Smooth muscle cell (in vitro differentiated cells): Measurements from ENCODE around the gene TMEM101. TPM values are rescaled to one million over a fixed set of nuclear protein-coding genes. Genes with fewer than 3 reads are reported as not detected.

Source experiments
- DNase-seq: peaks from one replicate; lab custom pipeline; 2025; ENCODE audit not compliant: unreplicated experiment; lab: John Stamatoyannopoulos, UW
- H2AFZ ChIP-seq: fragments of 200-600 bp; sonication (generic); 2 replicates; pipeline ENCODE4 v1.6.0; 2016; ENCODE audit warnings: antibody characterized with exemption, low read depth, mild to moderate bottlenecking
- H3F3A ChIP-seq: fragments of 200-600 bp; sonication (generic); 2 replicates; pipeline ENCODE4 v1.6.0; 2017; ENCODE audit warnings: antibody characterized with exemption, low read depth
- H3K27ac ChIP-seq: fragments of 200-600 bp; sonication (generic); 2 replicates; pipeline ENCODE4 v1.5.1; 2016; ENCODE audit warnings: low read depth, mild to moderate bottlenecking
- H3K27me3 ChIP-seq: fragments of 200-600 bp; sonication (generic); 2 replicates; pipeline ENCODE4 v1.6.1; 2016; ENCODE audit warnings: low read depth, mild to moderate bottlenecking
- H3K36me3 ChIP-seq: fragments of 200-600 bp; sonication (generic); 2 replicates; pipeline ENCODE4 v1.5.1; 2016; ENCODE audit warnings: low read depth
- H3K4me1 ChIP-seq: fragments of 200-600 bp; sonication (generic); 2 replicates; pipeline ENCODE4 v1.5.1; 2016; ENCODE audit warnings: low read depth
- H3K4me2 ChIP-seq: fragments of 200-600 bp; sonication (generic); 2 replicates; pipeline ENCODE4 v1.6.0; 2016; ENCODE audit warnings: mild to moderate bottlenecking
- H3K4me3 ChIP-seq: fragments of 200-600 bp; sonication (generic); 2 replicates; pipeline ENCODE4 v1.5.1; 2016; ENCODE audit warnings: mild to moderate bottlenecking
- H3K79me2 ChIP-seq: fragments of 200-600 bp; sonication (generic); 2 replicates; pipeline ENCODE4 v1.6.0; 2016; ENCODE audit warnings: low read depth, mild to moderate bottlenecking
- H3K9ac ChIP-seq: fragments of 200-600 bp; sonication (generic); 2 replicates; pipeline ENCODE4 v1.6.0; 2016; ENCODE audit warnings: low read depth
- H3K9me3 ChIP-seq: fragments of 200-600 bp; sonication (generic); replicated peaks from 2 replicates; pipeline ENCODE4 v1.5.1; 2016; ENCODE audit warnings: low read depth
- H4K20me1 ChIP-seq: fragments of 200-600 bp; sonication (generic); 2 replicates; pipeline ENCODE4 v1.6.0; 2016; ENCODE audit warnings: low read depth
- WGBS: methylation state at CpG from one replicate; pipeline ENCODE4 v1.1.7; 2016; ENCODE audit warnings: low lambda C conversion rate; 5-methylcytosine and 5-hydroxymethylcytosine counted together
- polyA plus RNA-seq: library from polyadenylated mRNA; unstranded; fragments of >200 nt; fragmentation: Nextera tagmentation; extraction: Ambion mirVana; gene quantifications from 2 replicates; pipeline ENCODE4 v1.2.1, GENCODE V29; 2016
- total RNA-seq: library from RNA; depleted of rRNA; stranded (reverse); fragments of >200 nt; gene quantifications from 2 replicates; pipeline ENCODE4 v1.2.3, GENCODE V29; 2014
- TF ChIP-seq, protein P1 (sequence below): fragments of 200-600 bp; sonication (generic); IDR thresholded peaks from 2 replicates; pipeline ENCODE4 v1.5.1; 2017; ENCODE audit warnings: borderline replicate concordance, mild to moderate bottlenecking, antibody characterized with exemption; ENCODE audit not compliant: insufficient read depth, poor library complexity, severe bottlenecking

The TMEM101 gene
- total and polyA plus RNA-seq, 2 experiments from 2014 or later = 35.1 to 36.1 TPM

DNA sequence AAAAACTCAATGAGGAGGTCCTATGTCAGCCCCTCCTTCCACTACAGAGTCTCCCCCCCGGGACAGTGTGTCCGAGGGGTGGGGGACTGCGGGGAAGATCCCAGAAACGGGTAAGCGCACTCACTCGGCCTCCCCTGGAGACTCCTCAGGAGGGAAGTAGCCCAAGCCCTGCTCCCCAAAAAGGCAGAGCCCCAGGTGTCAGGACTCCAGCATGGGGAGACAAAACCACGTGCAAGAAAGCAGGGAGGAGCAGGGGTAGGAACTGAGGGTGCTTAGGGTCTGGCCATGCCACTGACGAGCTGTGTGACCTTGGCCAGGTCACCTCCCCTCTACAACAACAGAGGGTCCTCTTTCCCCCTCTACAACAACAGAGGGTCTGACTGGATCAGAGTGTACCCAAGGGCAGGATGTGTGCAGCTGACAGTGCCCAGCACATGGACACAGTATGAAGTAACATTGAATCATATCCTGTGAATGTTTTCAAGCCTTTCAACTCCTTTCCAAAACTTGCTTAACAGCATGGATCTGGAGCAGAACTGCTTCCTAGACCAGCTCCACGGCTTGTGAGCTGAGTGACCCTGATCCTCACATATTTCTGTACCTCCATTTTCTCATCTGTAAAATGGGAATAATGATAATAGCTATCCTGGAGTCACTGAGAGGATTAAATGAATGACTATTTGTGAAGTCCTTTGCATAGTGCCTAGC lies 12.5 kb downstream of the TMEM101 start:
- H3K4me2 ChIP-seq = no peak overlapping the region

DNA sequence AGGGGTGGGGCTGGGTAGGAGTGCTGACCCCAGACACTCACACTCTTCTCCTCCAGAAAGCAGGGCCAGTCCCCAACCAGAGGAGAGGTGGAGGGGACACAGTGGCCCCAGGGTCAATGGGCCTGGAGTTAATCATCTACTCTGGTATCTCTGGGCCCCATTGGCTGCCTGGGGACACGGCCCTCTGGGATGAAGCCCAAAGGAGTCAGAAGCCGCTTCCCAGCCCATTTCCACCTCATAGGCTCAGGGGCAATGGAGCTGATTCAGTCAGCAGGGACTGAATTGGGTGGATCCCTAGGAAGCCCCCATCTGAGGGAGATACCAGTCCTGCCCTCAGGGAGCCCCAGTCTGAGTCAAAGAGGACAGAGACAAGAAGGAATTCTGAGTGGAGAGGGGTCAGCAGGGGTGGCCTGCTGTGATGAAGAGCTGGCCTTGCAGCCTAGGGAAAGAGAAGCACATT lies 13.3 kb downstream of the TMEM101 start:
- H3K36me3 ChIP-seq = no peaks in the 10 kb centered on the region
- H3F3A ChIP-seq = no peaks in the 10 kb centered on the region
- no peak overlapping the region for H3K4me2 ChIP-seq
- TF ChIP-seq, protein P1, sequence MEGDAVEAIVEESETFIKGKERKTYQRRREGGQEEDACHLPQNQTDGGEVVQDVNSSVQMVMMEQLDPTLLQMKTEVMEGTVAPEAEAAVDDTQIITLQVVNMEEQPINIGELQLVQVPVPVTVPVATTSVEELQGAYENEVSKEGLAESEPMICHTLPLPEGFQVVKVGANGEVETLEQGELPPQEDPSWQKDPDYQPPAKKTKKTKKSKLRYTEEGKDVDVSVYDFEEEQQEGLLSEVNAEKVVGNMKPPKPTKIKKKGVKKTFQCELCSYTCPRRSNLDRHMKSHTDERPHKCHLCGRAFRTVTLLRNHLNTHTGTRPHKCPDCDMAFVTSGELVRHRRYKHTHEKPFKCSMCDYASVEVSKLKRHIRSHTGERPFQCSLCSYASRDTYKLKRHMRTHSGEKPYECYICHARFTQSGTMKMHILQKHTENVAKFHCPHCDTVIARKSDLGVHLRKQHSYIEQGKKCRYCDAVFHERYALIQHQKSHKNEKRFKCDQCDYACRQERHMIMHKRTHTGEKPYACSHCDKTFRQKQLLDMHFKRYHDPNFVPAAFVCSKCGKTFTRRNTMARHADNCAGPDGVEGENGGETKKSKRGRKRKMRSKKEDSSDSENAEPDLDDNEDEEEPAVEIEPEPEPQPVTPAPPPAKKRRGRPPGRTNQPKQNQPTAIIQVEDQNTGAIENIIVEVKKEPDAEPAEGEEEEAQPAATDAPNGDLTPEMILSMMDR = no peak
- no peak overlapping the region for H2AFZ ChIP-seq
- WGBS = 97% methylated on average over 2 of the region's 2 CpGs
- no peaks in the 10 kb centered on the region for H3K9me3 ChIP-seq
- H3K79me2 ChIP-seq = no peaks in the 10 kb centered on the region
- peaks cover 33% of the 10 kb centered on the region for H3K27me3 ChIP-seq
- H3K9ac ChIP-seq = no peak overlapping the region
- DNase-seq = no peak
- H3K27ac ChIP-seq = no peak overlapping the region
- peaks cover 17% of the 10 kb centered on the region for H3K4me1 ChIP-seq
- H3K4me3 ChIP-seq = no peak overlapping the region
- H4K20me1 ChIP-seq = no peaks in the 10 kb centered on the region

More for the DNA sequence above, 12.5 kb downstream of the TMEM101 start:
- H3K4me3 ChIP-seq = no peak overlapping the region
- H3K9me3 ChIP-seq = no peaks in the 10 kb centered on the region
- H3K27ac ChIP-seq = no peak overlapping the region
- no peaks in the 10 kb centered on the region for H3K36me3 ChIP-seq
- no peaks in the 10 kb centered on the region for H3K79me2 ChIP-seq
- 83% methylated on average over 9 of the region's 9 CpGs for WGBS
- no peak for DNase-seq
- no peaks in the 10 kb centered on the region for H3F3A ChIP-seq
- peaks cover 30% of the 10 kb centered on the region for H3K27me3 ChIP-seq
- H3K4me1 ChIP-seq = peaks cover 18% of the 10 kb centered on the region
- H3K9ac ChIP-seq = no peak overlapping the region
- H2AFZ ChIP-seq = no peak overlapping the region
- H4K20me1 ChIP-seq = no peaks in the 10 kb centered on the region
- TF ChIP-seq, protein P1 = no peak

DNA sequence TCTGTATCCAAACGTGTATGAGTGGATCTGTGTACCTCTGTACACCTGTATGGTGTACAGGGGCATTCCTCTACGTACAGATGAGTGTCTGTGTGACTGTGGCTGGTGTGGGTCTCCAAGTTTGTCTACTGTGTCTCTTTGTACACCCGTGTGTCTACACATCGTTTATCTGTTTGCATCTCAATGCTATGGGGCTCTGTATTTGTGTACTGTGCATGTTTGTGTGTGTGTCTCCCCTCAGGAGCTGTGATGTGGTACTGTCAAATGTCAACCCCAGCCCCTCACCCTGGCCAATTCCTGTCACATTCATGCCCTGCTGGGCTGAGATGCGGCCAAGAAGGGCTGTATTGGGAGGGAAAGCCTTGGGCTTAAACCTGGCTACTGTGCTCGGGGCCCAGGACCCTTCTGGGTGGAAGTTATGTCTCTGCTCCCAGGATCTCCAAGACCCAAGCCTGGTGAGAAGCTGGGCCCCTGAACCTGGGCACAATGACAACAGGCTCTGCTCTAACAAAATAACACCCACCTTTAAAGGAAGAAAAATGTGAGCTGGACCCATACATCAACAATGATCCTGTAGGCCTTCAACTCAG lies 13.8 kb downstream of the TMEM101 start:
- Histone ChIP-seq H3F3A (no peaks in the 10 kb centered on the region), H3K36me3 (no peaks in the 10 kb centered on the region), H3K4me2 (no peak overlapping the region), H3K9me3 (no peaks in the 10 kb centered on the region), H3K4me1 (peaks cover 15% of the 10 kb centered on the region), H3K9ac (no peak overlapping the region), H3K27ac (no peak overlapping the region), H3K79me2 (no peaks in the 10 kb centered on the region), H3K27me3 (peaks cover 36% of the 10 kb centered on the region), H4K20me1 (no peaks in the 10 kb centered on the region), H2AFZ (no peak overlapping the region), H3K4me3 (no peak overlapping the region)
- TF ChIP-seq, protein P1 = no peak
- DNase-seq = no peak
- 88% methylated on average over 6 of the region's 6 CpGs for WGBS
